Endothelial cell of umbilical vein (primary cell): ENCODE measurements around the gene KIZ.

Experiments used
- CTCF ChIP-seq, 2 donors: IDR thresholded peaks; 1 replicate in 1 of 2; 2 replicates in 1 of 2; pipeline ENCODE4 v1.5.1; 2011; ENCODE audit warnings: low read length in 2 of 2, mild to moderate bottlenecking in 2 of 2, moderate library complexity in 2 of 2, control low read depth in 1 of 2, inconsistent platforms in 1 of 2, low read depth in 1 of 2; ENCODE audit not compliant: insufficient read depth in 1 of 2; ENCODE audit errors: extremely low read depth in 1 of 2
- GATA2 ChIP-seq: IDR thresholded peaks from 2 replicates; pipeline ENCODE4 v1.7.0; 2011; ENCODE audit warnings: low read depth, mild to moderate bottlenecking, moderate library complexity, mixed read lengths, low read length; ENCODE audit not compliant: insufficient read length, insufficient read depth
- JUN ChIP-seq: IDR thresholded peaks from 2 replicates; pipeline ENCODE4 v1.6.1; 2011; ENCODE audit warnings: borderline replicate concordance, low read depth; ENCODE audit not compliant: insufficient read length, insufficient read depth
- POLR2AphosphoS5 ChIP-seq: IDR thresholded peaks from 2 replicates; pipeline ENCODE4 v1.6.1; 2012; ENCODE audit warnings: low read depth, mild to moderate bottlenecking, control low read depth, low read length, moderate library complexity; ENCODE audit not compliant: insufficient read depth
- TF ChIP-seq, protein P1 (sequence below): IDR thresholded peaks from 2 replicates; pipeline ENCODE4 v1.6.1; 2011; ENCODE audit not compliant: insufficient read depth, insufficient read length

GRCh38 chr20:21270806-21271205 lies 144.9 kb downstream of the KIZ start:
- TF ChIP-seq CTCF (IDR thresholded peaks at IDR 0.05; ENCODE audit: extremely low read depth in 1 of 2, insufficient read depth in 1 of 2, low read depth in 1 of 2, low read length in 2 of 2) (no peak), POLR2AphosphoS5 (no peak), JUN (no peak), GATA2 (no peak)
- TF ChIP-seq, protein P1, sequence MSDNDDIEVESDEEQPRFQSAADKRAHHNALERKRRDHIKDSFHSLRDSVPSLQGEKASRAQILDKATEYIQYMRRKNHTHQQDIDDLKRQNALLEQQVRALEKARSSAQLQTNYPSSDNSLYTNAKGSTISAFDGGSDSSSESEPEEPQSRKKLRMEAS: no peak
